GM12878 (cell line): ENCODE measurements around the gene ERLEC1. TPM values are rescaled to one million over a fixed set of nuclear protein-coding genes. Genes with fewer than 3 reads are reported as not detected.

Source experiments
- ATAC-seq: fragments of 200-7000 bp; cut with Tn5 transposase; 3 replicates; pipeline ENCODE4 v1.9.1; 2020; ENCODE audit warnings: mild to moderate bottlenecking, moderate library complexity
- BruUV-seq: library from RNA; stranded (reverse); fragments of 400-500 nt; replicated peaks from 2 replicates; lab custom pipeline; 2021; lab: Mats Ljungman, UMichigan
- CTCF ChIA-PET: fragments of 300-600 bp; sonication (Branson Sonifier 250); formaldehyde crosslinking; extraction: SDS; loops from one replicate; lab custom pipeline; 2021; ENCODE audit warnings: inconsistent platforms; lab: Yijun Ruan, JAX
- POLR2A ChIA-PET: fragments of 350-600 bp; formaldehyde crosslinking; extraction: SDS; loops from one replicate; lab custom pipeline; 2021; ENCODE audit warnings: inconsistent platforms; lab: Charles Lee
- RAD21 ChIA-PET: fragments of 300-600 bp; sonication (Branson Sonifier 250); formaldehyde crosslinking; loops from one replicate; lab custom pipeline; 2023; ENCODE audit warnings: antibody characterized with exemption; ENCODE audit not compliant: unreplicated experiment; lab: Charles Lee
- SMC1A ChIA-PET: fragments of 300-600 bp; sonication (Branson Sonifier 250); formaldehyde crosslinking; loops from one replicate; lab custom pipeline; 2023; ENCODE audit not compliant: unreplicated experiment, uncharacterized antibody; lab: Charles Lee
- DNase-seq: peaks from one replicate; pipeline ENCODE4 v3.0.0-alpha.2; 2011; ENCODE audit warnings: low read depth, low spot score
- FAIRE-seq: peaks from 3 replicates; lab custom pipeline; 2011; peaks lifted over from hg19 to GRCh38; lab: Jason Lieb, UNC
- H2AFZ ChIP-seq: 2 replicates; pipeline ENCODE4 v1.6.0; 2011; ENCODE audit warnings: low read depth, low read length, control low read depth; ENCODE audit not compliant: control insufficient read depth
- H3K27ac ChIP-seq: 2 replicates; pipeline ENCODE4 v1.5.1; 2011; ENCODE audit warnings: control low read depth; ENCODE audit not compliant: control insufficient read depth, insufficient read depth
- H3K27me3 ChIP-seq, 2 experiments: replicated peaks in 1 of 2; 2 replicates each; pipeline versions ENCODE4 v1.6.0 to v1.6.1; 2011; ENCODE audit warnings: low read length in 1 of 2; ENCODE audit not compliant: control insufficient read depth in 2 of 2, insufficient read depth in 2 of 2
- H3K36me3 ChIP-seq, 2 experiments: 2 replicates each; pipeline ENCODE4 v1.5.1; 2011; ENCODE audit warnings: low read length in 1 of 2; ENCODE audit not compliant: control insufficient read depth in 2 of 2, insufficient read depth in 2 of 2
- H3K4me1 ChIP-seq: 2 replicates; pipeline ENCODE4 v1.6.1; 2011; ENCODE audit warnings: mild to moderate bottlenecking, low read length, moderate library complexity, mixed read lengths; ENCODE audit not compliant: control insufficient read depth, insufficient read depth
- H3K4me2 ChIP-seq: 2 replicates; pipeline ENCODE4 v1.6.0; 2011; ENCODE audit warnings: control low read depth; ENCODE audit not compliant: control insufficient read depth, insufficient read depth
- H3K4me3 ChIP-seq: fragments of 200-600 bp; sonication (generic); 2 replicates; pipeline ENCODE4 v1.5.1; 2016
- H3K79me2 ChIP-seq: 2 replicates; pipeline ENCODE4 v1.6.0; 2011; ENCODE audit warnings: low read length; ENCODE audit not compliant: control insufficient read depth, insufficient read depth
- H3K9ac ChIP-seq: 2 replicates; pipeline ENCODE4 v1.8.0; 2011; ENCODE audit warnings: low read length, control low read depth, mixed read lengths; ENCODE audit not compliant: control insufficient read depth, insufficient read depth
- H3K9me3 ChIP-seq: replicated peaks from 3 replicates; pipeline ENCODE4 v1.5.1; 2011; ENCODE audit warnings: mild to moderate bottlenecking, low read length; ENCODE audit not compliant: control insufficient read depth, insufficient read depth
- H4K20me1 ChIP-seq: 2 replicates; pipeline ENCODE4 v1.6.0; 2011; ENCODE audit not compliant: control insufficient read depth, insufficient read depth
- ESRRA ChIP-seq: IDR thresholded peaks from 2 replicates; pipeline ENCODE4 v1.6.1; 2012; ENCODE audit warnings: mild to moderate bottlenecking, low read length, improper control_type of control experiment
- GATAD2B ChIP-seq: fragments of 450-650 bp; conservative IDR thresholded peaks from 2 replicates; pipeline ENCODE4 v1.6.1; 2017; ENCODE audit warnings: low read depth, mild to moderate bottlenecking, moderate library complexity
- IKZF1 ChIP-seq: fragments of 450-650 bp; conservative IDR thresholded peaks from 2 replicates; pipeline ENCODE4 v1.6.1; 2017; ENCODE audit warnings: antibody characterized with exemption, mild to moderate bottlenecking
- IRF4 ChIP-seq: IDR thresholded peaks from 2 replicates; pipeline ENCODE4 v1.6.1; 2011; ENCODE audit warnings: low read depth, low read length
- JUND ChIP-seq: IDR thresholded peaks from 2 replicates; pipeline ENCODE4 v1.6.1; 2012; ENCODE audit warnings: low read depth, mild to moderate bottlenecking, low read length, improper control_type of control experiment, moderate library complexity
- KLF5 ChIP-seq: fragments of 450-650 bp; IDR thresholded peaks from 2 replicates; pipeline ENCODE4 v1.6.1; 2014; ENCODE audit warnings: mild to moderate bottlenecking; ENCODE audit not compliant: partially characterized antibody
- POLR2A ChIP-seq: IDR thresholded peaks from 2 replicates; pipeline ENCODE4 v1.6.1; 2011; ENCODE audit warnings: low read depth, mild to moderate bottlenecking, low read length
- RAD51 ChIP-seq: fragments of 450-650 bp; IDR thresholded peaks from 2 replicates; pipeline ENCODE4 v1.6.1; 2016; ENCODE audit warnings: moderate library complexity, mild to moderate bottlenecking, inconsistent platforms
- RFX5 ChIP-seq: IDR thresholded peaks from 2 replicates; pipeline ENCODE4 v1.6.1; 2011; ENCODE audit warnings: low read depth, low read length, improper control_type of control experiment
- SUPT20H ChIP-seq: IDR thresholded peaks from 2 replicates; pipeline ENCODE4 v1.6.1; 2011; ENCODE audit warnings: low read depth, mild to moderate bottlenecking, low read length, moderate library complexity, borderline replicate concordance; ENCODE audit not compliant: control insufficient read depth
- SUZ12 ChIP-seq: fragments of 200-600 bp; sonication (generic); IDR thresholded peaks from one replicate; pipeline ENCODE4 v1.6.1; 2018; ENCODE audit warnings: antibody characterized with exemption, mild to moderate bottlenecking; ENCODE audit not compliant: unreplicated experiment
- TAF1 ChIP-seq: IDR thresholded peaks from 2 replicates; pipeline ENCODE4 v1.6.1; 2011; ENCODE audit warnings: mild to moderate bottlenecking, low read depth, low read length, borderline replicate concordance
- WGBS: methylation state at CpG from one replicate; pipeline ENCODE4 v1.1.6; 2016; ENCODE audit warnings: low lambda C conversion rate; ENCODE audit not compliant: insufficient replicate concordance, insufficient coverage; ENCODE audit errors: missing lambda C conversion rate; 5-methylcytosine and 5-hydroxymethylcytosine counted together
- in situ Hi-C: fragments of 300-500 bp; cut with MboI; formaldehyde crosslinking; loops from 9 replicates; pipeline ENCODE4 v1.14.3; 2018; ENCODE audit warnings: mixed read lengths
- intact Hi-C: fragments of 100-400 bp; cut with micrococcal nuclease; formaldehyde crosslinking; loops from one replicate; pipeline ENCODE4 v1.14.2; 2022; ENCODE audit not compliant: unreplicated experiment
- polyA plus RNA-seq, 11 experiments: library from polyadenylated mRNA; depleted of rRNA in 4 of 11; unstranded in 6 of 11; stranded (reverse) in 5 of 11; fragments of >200 nt; fragmentation: Nextera tagmentation in 4 of 11; fragmentation: Illumina TruSeq in 1 of 11; extraction: Ambion mirVana in 4 of 11; extraction: Trizol in 1 of 11; gene quantifications; 1 replicate in 1 of 11; 2 replicates in 10 of 11; pipeline versions ENCODE4 v1.2.1 to v1.2.3, GENCODE V29; 2011 to 2016; ENCODE audit warnings: inconsistent platforms in 2 of 11, missing spikeins in 2 of 11, low read depth in 1 of 11
- total RNA-seq, 4 experiments: library from RNA; depleted of rRNA in 3 of 4; stranded (reverse); fragments of >200 nt in 3 of 4; fragmentation: Illumina TruSeq in 1 of 4; extraction: Trizol in 1 of 4; gene quantifications; 2 replicates each; pipeline versions ENCODE4 v1.2.1 to v1.2.3, GENCODE V29; 2013 to 2021
- TF ChIP-seq, protein P1 (sequence below): IDR thresholded peaks from 2 replicates; pipeline ENCODE4 v1.6.1; 2012; ENCODE audit warnings: improper control_type of control experiment, low read depth, low read length; ENCODE audit not compliant: insufficient replicate concordance
- TF ChIP-seq, protein P2 (sequence below): fragments of 450-650 bp; IDR thresholded peaks from 2 replicates; pipeline ENCODE4 v1.6.1; 2017; ENCODE audit warnings: mild to moderate bottlenecking, moderate library complexity

Gene ERLEC1
- total and polyA plus RNA-seq, 10 of the 15 experiments (the other 5 are each of a cell fraction or from before 2014, with no cell fraction given), result 14.1 to 52.2 (median 30.0) TPM

DNA sequence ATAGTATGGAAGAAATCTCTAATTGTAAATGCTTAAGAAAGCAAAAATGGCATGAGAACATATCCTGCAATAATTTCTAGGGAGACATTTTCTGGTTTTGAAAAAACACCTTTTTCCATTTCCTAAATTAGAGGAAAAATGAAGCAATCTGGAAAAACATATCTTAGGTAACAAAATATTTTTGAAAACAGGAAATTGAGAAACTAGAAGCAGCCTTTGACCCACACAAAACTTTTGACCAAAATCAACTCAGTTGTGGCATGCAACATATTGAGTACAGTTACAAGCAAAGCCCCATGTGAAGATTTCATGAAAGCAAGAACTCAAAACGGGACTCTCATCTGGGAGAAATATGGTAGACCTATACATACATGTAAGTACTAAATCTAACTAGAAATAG, 47.8 kb upstream of the ERLEC1 start:
- SMC1A ChIA-PET, result no interaction called here
- intact Hi-C loops, result no loop called here
- RAD21 ChIA-PET, result no interaction called here
- Histone ChIP-seq H3K4me3 (no peak overlapping the region), H3K9me3 (no peaks in the 10 kb centered on the region), H4K20me1 (no peaks in the 10 kb centered on the region), H3K4me2 (no peak overlapping the region), H2AFZ (no peak overlapping the region), H3K27ac (no peak overlapping the region), H3K27me3 (no peaks in the 10 kb centered on the region), H3K4me1 (no peaks in the 10 kb centered on the region; the same call in 1 of the 2 replicates), H3K36me3 (no peaks in the 10 kb centered on the region; a peak in 1 of 4 replicates), H3K79me2 (no peaks in the 10 kb centered on the region), H3K9ac (no peak overlapping the region)
- ATAC-seq, result no peak
- POLR2A ChIA-PET, result no interaction called here
- 91% methylated on average over 1 of the region's 1 CpG for WGBS
- FAIRE-seq, result no peak
- no peak for TF ChIP-seq GATAD2B
- no peak for TF ChIP-seq SUZ12
- TF ChIP-seq, protein P1, sequence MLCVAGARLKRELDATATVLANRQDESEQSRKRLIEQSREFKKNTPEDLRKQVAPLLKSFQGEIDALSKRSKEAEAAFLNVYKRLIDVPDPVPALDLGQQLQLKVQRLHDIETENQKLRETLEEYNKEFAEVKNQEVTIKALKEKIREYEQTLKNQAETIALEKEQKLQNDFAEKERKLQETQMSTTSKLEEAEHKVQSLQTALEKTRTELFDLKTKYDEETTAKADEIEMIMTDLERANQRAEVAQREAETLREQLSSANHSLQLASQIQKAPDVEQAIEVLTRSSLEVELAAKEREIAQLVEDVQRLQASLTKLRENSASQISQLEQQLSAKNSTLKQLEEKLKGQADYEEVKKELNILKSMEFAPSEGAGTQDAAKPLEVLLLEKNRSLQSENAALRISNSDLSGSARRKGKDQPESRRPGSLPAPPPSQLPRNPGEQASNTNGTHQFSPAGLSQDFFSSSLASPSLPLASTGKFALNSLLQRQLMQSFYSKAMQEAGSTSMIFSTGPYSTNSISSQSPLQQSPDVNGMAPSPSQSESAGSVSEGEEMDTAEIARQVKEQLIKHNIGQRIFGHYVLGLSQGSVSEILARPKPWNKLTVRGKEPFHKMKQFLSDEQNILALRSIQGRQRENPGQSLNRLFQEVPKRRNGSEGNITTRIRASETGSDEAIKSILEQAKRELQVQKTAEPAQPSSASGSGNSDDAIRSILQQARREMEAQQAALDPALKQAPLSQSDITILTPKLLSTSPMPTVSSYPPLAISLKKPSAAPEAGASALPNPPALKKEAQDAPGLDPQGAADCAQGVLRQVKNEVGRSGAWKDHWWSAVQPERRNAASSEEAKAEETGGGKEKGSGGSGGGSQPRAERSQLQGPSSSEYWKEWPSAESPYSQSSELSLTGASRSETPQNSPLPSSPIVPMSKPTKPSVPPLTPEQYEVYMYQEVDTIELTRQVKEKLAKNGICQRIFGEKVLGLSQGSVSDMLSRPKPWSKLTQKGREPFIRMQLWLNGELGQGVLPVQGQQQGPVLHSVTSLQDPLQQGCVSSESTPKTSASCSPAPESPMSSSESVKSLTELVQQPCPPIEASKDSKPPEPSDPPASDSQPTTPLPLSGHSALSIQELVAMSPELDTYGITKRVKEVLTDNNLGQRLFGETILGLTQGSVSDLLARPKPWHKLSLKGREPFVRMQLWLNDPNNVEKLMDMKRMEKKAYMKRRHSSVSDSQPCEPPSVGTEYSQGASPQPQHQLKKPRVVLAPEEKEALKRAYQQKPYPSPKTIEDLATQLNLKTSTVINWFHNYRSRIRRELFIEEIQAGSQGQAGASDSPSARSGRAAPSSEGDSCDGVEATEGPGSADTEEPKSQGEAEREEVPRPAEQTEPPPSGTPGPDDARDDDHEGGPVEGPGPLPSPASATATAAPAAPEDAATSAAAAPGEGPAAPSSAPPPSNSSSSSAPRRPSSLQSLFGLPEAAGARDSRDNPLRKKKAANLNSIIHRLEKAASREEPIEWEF, result no peak
- TF ChIP-seq IKZF1, result no peak
- no peak for TF ChIP-seq IRF4
- no peak for TF ChIP-seq ESRRA
- no peak for TF ChIP-seq TAF1
- TF ChIP-seq, protein P2, sequence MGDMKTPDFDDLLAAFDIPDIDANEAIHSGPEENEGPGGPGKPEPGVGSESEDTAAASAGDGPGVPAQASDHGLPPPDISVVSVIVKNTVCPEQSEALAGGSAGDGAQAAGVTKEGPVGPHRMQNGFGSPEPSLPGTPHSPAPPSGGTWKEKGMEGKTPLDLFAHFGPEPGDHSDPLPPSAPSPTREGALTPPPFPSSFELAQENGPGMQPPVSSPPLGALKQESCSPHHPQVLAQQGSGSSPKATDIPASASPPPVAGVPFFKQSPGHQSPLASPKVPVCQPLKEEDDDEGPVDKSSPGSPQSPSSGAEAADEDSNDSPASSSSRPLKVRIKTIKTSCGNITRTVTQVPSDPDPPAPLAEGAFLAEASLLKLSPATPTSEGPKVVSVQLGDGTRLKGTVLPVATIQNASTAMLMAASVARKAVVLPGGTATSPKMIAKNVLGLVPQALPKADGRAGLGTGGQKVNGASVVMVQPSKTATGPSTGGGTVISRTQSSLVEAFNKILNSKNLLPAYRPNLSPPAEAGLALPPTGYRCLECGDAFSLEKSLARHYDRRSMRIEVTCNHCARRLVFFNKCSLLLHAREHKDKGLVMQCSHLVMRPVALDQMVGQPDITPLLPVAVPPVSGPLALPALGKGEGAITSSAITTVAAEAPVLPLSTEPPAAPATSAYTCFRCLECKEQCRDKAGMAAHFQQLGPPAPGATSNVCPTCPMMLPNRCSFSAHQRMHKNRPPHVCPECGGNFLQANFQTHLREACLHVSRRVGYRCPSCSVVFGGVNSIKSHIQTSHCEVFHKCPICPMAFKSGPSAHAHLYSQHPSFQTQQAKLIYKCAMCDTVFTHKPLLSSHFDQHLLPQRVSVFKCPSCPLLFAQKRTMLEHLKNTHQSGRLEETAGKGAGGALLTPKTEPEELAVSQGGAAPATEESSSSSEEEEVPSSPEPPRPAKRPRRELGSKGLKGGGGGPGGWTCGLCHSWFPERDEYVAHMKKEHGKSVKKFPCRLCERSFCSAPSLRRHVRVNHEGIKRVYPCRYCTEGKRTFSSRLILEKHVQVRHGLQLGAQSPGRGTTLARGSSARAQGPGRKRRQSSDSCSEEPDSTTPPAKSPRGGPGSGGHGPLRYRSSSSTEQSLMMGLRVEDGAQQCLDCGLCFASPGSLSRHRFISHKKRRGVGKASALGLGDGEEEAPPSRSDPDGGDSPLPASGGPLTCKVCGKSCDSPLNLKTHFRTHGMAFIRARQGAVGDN, result no peak
- no peak for TF ChIP-seq RFX5
- TF ChIP-seq JUND, result no peak
- no peak for TF ChIP-seq SUPT20H
- no peak for TF ChIP-seq POLR2A
- TF ChIP-seq KLF5, result no peak
- TF ChIP-seq RAD51, result no peak
- CTCF ChIA-PET, result interaction anchor here (1.5 kb wide), 1 partner anchor 11 kb away, joined by 3 read pairs; no protein-coding TSS in a partner anchor
- no TSS peak for BruUV-seq
- DNase-seq, result no peak
- in situ Hi-C loops, result no loop called here
